ENCODE results near the gene FIBIN. TPM values are rescaled to one million over a fixed set of nuclear protein-coding genes. Genes with fewer than 3 reads are reported as not detected.
"Not testable (repeated sequence)": the region's sequence is repeated elsewhere in the genome, so short reads cannot be mapped to it uniquely, and the experiment has no call there.

Gene FIBIN
- total RNA-seq, 1 donor from 2014 or later = 8.9 TPM

DNA sequence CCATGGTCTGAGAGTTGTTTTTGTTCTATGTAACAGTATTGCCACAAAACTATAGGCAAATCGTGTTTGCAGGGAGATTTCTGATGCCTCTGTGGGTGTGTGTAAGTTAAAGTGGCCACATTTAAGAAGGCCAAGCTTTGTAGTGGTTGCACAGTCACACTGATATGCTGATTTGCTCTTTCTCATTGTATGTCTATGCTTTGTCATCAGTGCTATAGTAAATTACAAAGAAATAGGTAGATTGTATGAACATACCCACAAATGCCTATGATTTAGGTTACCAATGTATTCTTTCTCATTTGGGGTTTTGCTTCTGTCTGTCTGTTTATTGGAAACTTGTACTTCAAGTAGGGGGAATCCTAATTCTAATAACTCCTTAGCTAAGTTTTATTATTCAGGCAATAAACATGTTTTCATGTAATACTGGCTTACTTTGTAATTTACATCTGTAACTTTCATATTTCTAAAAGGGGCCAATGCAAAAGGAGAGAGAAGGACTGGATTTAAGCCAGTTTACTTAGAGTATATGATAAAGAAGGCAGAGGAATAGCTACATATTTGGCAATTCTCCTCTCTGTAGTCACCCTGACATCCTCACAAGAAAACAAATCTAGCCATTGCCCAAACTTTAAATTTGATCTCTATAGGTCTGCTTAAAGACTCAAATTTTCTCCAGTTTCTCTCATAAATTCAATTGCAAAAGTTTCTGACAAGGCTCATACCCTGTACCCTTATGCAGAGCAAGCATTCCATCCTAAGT, 2.0 kb downstream of the FIBIN start:
- H3K4me3 Mint-ChIP-seq = peak overlapping the region; percentile 64
- H3K4me1 Mint-ChIP-seq = peaks cover 12% of the 10 kb centered on the region
- no peak for DNase-seq (ENCODE audit: low spot score in 2 of 2, unreplicated experiment in 2 of 2)
- TF ChIP-seq, protein P1, sequence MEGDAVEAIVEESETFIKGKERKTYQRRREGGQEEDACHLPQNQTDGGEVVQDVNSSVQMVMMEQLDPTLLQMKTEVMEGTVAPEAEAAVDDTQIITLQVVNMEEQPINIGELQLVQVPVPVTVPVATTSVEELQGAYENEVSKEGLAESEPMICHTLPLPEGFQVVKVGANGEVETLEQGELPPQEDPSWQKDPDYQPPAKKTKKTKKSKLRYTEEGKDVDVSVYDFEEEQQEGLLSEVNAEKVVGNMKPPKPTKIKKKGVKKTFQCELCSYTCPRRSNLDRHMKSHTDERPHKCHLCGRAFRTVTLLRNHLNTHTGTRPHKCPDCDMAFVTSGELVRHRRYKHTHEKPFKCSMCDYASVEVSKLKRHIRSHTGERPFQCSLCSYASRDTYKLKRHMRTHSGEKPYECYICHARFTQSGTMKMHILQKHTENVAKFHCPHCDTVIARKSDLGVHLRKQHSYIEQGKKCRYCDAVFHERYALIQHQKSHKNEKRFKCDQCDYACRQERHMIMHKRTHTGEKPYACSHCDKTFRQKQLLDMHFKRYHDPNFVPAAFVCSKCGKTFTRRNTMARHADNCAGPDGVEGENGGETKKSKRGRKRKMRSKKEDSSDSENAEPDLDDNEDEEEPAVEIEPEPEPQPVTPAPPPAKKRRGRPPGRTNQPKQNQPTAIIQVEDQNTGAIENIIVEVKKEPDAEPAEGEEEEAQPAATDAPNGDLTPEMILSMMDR (IDR thresholded peaks at IDR 0.05; ENCODE audit: unreplicated experiment) = no peak
- peaks cover 12% of the 10 kb centered on the region for H3K27me3 Mint-ChIP-seq (ENCODE audit: low read depth)
- no peak overlapping the region for H3K27ac Mint-ChIP-seq
- H3K9me3 Mint-ChIP-seq = no peaks in the 10 kb centered on the region
- H3K36me3 Mint-ChIP-seq = no peaks in the 10 kb centered on the region

DNA sequence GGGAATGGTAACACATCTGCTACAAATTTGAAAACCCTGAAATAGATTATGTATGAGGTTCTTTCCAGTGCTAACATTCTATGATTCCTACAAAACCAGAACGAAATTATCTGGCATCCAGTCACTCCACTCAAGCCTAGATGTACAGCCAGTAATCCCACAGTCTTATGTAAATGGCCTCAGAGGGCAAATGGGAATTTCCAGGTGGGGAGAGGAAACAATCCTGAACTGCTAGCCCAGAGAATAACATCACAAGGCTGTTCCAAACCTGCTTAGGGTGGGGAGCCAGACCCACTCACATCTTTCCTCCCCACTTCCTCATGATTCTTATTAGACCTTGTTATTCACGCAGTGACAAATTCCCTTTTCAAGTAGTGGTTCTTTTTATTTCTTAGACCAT, 3.5 kb downstream of the FIBIN start:
- no peak overlapping the region for H3K27ac Mint-ChIP-seq
- DNase-seq (ENCODE audit: low spot score in 2 of 2, unreplicated experiment in 2 of 2) = no peak
- no peaks in the 10 kb centered on the region for H3K9me3 Mint-ChIP-seq
- peaks cover 12% of the 10 kb centered on the region for H3K4me1 Mint-ChIP-seq
- peaks cover 12% of the 10 kb centered on the region for H3K27me3 Mint-ChIP-seq (ENCODE audit: low read depth)
- H3K36me3 Mint-ChIP-seq = no peaks in the 10 kb centered on the region
- no peak overlapping the region for H3K4me3 Mint-ChIP-seq
- TF ChIP-seq, protein P1 (IDR thresholded peaks at IDR 0.05; ENCODE audit: unreplicated experiment) = no peak

DNA sequence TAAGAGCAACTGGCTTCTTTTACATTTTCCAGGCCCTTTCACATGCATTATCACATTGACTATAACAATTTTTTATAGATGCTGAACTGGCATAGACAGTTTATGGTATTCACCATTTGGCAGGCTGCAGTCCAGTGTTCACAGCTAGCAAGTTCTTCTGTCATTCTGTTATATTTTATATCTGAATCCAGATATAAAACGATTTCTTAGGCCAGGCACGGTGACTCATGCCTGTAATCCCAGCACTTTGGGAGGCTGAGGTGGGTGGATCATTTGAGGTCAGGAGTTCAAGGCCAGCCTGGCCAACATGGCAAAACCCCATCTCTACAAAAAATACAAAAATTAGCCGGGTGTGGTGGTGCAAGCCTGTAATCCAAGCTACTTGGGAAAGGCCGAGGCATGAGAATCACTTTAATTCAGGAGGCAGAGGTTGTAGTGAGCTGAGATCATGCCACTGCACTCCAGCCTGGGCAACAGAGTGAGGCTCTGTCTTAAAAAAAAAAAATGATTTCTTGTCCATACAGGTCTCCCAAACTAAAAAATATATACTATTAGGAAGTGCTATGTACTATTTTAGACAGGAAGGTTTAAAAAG, 7.3 kb downstream of the FIBIN start:
- not testable (repeated sequence) for H3K4me3 Mint-ChIP-seq; H3K27ac Mint-ChIP-seq; H3K36me3 Mint-ChIP-seq; H3K9me3 Mint-ChIP-seq; DNase-seq (ENCODE audit: low spot score in 2 of 2, unreplicated experiment in 2 of 2); H3K27me3 Mint-ChIP-seq (ENCODE audit: low read depth)
- peaks cover 13% of the 10 kb centered on the region for H3K4me1 Mint-ChIP-seq

DNA sequence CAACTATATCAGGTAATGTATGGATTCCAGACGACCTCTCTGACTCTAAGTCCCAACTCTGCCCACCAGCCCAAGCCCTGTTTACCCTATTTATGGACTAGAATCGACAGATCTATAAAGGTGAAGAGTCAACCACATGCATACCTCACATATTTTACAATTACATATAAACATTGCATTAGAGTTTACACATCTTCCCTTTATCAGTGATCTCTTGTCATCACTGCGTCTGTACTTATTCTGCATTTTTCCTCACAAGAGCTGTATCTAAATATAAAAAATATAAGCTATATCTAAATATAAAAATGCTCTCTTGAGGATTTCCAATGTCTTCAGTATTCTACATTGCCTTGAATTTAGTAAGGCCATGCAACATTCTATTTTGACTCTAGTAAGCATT, 8.5 kb downstream of the FIBIN start:
- Mint-ChIP-seq H3K27ac (no peak overlapping the region), H3K36me3 (no peaks in the 10 kb centered on the region), H3K4me1 (peaks cover 9% of the 10 kb centered on the region), H3K27me3 (ENCODE audit: low read depth) (no peaks in the 10 kb centered on the region), H3K9me3 (no peaks in the 10 kb centered on the region), H3K4me3 (no peak overlapping the region)
- DNase-seq (ENCODE audit: low spot score in 2 of 2, unreplicated experiment in 2 of 2) = no peak
- TF ChIP-seq, protein P1 (IDR thresholded peaks at IDR 0.05; ENCODE audit: unreplicated experiment) = no peak

DNA sequence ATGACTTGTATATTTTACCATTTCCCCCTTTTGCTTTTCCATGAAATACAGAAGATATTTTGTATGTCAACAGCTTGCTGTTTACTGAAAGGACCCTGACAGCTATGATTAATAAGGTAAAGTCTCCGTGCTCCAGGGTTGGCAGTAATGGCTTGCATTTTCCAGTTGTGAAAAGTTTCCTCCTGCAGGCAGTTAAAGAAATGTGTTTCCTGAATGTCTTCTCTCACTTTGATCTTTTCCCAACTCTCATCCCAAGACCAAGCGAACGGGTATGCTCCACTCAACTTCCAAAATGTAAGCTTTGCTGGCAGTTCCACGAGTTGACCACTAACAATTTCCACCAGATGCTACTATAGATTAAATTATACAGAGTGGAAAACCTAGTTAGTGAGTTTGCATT, 8.9 kb downstream of the FIBIN start:
- no peak overlapping the region for H3K4me3 Mint-ChIP-seq
- peaks cover 9% of the 10 kb centered on the region for H3K4me1 Mint-ChIP-seq
- TF ChIP-seq, protein P1 (IDR thresholded peaks at IDR 0.05; ENCODE audit: unreplicated experiment) = no peak
- no peak for DNase-seq (ENCODE audit: low spot score in 2 of 2, unreplicated experiment in 2 of 2)
- H3K36me3 Mint-ChIP-seq = no peaks in the 10 kb centered on the region
- no peaks in the 10 kb centered on the region for H3K27me3 Mint-ChIP-seq (ENCODE audit: low read depth)
- no peaks in the 10 kb centered on the region for H3K9me3 Mint-ChIP-seq
- H3K27ac Mint-ChIP-seq = no peak overlapping the region

DNA sequence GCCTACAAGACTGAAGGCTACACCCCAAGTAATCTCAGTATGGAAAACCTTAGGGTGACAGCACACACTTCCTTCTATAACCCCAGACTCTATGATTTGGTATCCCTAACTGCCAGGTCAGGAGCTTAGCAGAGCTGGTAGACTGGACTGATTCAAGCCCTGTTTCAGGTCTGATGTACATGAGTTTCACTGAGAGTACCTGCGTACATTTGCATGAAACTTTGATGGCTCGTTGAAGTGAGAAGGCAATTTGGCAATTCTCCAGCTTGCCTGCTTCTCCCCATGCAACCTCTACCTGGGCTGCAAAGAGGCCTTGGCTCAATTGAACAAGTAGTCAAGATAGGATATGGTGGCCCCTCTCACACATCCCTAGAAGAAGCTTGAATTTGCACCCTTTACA, 10.2 kb downstream of the FIBIN start:
- Mint-ChIP-seq H3K9me3 (no peaks in the 10 kb centered on the region), H3K4me3 (no peak overlapping the region), H3K36me3 (no peaks in the 10 kb centered on the region), H3K27ac (no peak overlapping the region), H3K27me3 (ENCODE audit: low read depth) (no peaks in the 10 kb centered on the region), H3K4me1 (peaks cover 5% of the 10 kb centered on the region)
- no peak for DNase-seq (ENCODE audit: low spot score in 2 of 2, unreplicated experiment in 2 of 2)
- TF ChIP-seq, protein P1 (IDR thresholded peaks at IDR 0.05; ENCODE audit: unreplicated experiment) = no peak
